ENCODE results near the gene TSPAN18. TPM values are rescaled to one million over a fixed set of nuclear protein-coding genes. Genes with fewer than 3 reads are reported as not detected.

TSPAN18 gene
- total RNA-seq, 1 experiment from 2014 or later: 1.8 TPM

GRCh38 chr11:44784851-44785250 is 58.1 kb downstream of the TSPAN18 start:
- no peaks in the 10 kb centered on the region for H3K9me3 ChIP-seq (ENCODE audit: low read length)
- DNase-seq: no peak
- H3K79me2 ChIP-seq (ENCODE audit: low read length): no peaks in the 10 kb centered on the region
- no peak overlapping the region for H3K4me3 ChIP-seq (ENCODE audit: low read length)
- no peaks in the 10 kb centered on the region for H4K20me1 ChIP-seq (ENCODE audit: insufficient read depth, low read depth, low read length)
- H3K4me2 ChIP-seq (ENCODE audit: low read depth, low read length, poor library complexity, severe bottlenecking): no peak overlapping the region
- H3K36me3 ChIP-seq (ENCODE audit: insufficient read depth, low read length): no peaks in the 10 kb centered on the region
- no peak overlapping the region for H3K9ac ChIP-seq (ENCODE audit: low read length)
- H2AFZ ChIP-seq (ENCODE audit: low read length): no peak overlapping the region
- H3K9me2 ChIP-seq (replicated peaks; ENCODE audit: insufficient read depth, low read length): no peaks in the 10 kb centered on the region
- no peak overlapping the region for H3K27ac ChIP-seq (ENCODE audit: low read length)
- H3K27me3 ChIP-seq (ENCODE audit: low read length): no peaks in the 10 kb centered on the region
- peaks cover 5% of the 10 kb centered on the region; the same call in 1 of the 2 replicates for H3K4me1 ChIP-seq (ENCODE audit: low read length)

GRCh38 chr11:44785856-44786607 is 59.3 kb downstream of the TSPAN18 start:
- Histone ChIP-seq H3K4me1 (ENCODE audit: low read length) (peaks cover 5% of the 10 kb centered on the region; the same call in 1 of the 2 replicates), H3K4me3 (ENCODE audit: low read length) (no peak overlapping the region), H3K27me3 (ENCODE audit: low read length) (no peaks in the 10 kb centered on the region), H3K9me2 (replicated peaks; ENCODE audit: insufficient read depth, low read length) (no peaks in the 10 kb centered on the region), H4K20me1 (ENCODE audit: insufficient read depth, low read depth, low read length) (no peaks in the 10 kb centered on the region), H3K4me2 (ENCODE audit: low read depth, low read length, poor library complexity, severe bottlenecking) (no peak overlapping the region), H3K27ac (ENCODE audit: low read length) (no peak overlapping the region), H3K9me3 (ENCODE audit: low read length) (no peaks in the 10 kb centered on the region), H3K9ac (ENCODE audit: low read length) (no peak overlapping the region), H3K79me2 (ENCODE audit: low read length) (no peaks in the 10 kb centered on the region), H3K36me3 (ENCODE audit: insufficient read depth, low read length) (no peaks in the 10 kb centered on the region), H2AFZ (ENCODE audit: low read length) (no peak overlapping the region)
- DNase-seq: peak; percentile 56

- Histone ChIP-seq H4K20me1 (ENCODE audit: insufficient read depth, low read depth, low read length) (no peaks in the 10 kb centered on the region), H3K9ac (ENCODE audit: low read length) (no peak overlapping the region), H3K9me3 (ENCODE audit: low read length) (no peaks in the 10 kb centered on the region), H3K27me3 (ENCODE audit: low read length) (no peaks in the 10 kb centered on the region), H3K9me2 (replicated peaks; ENCODE audit: insufficient read depth, low read length) (no peaks in the 10 kb centered on the region), H3K27ac (ENCODE audit: low read length) (no peak overlapping the region), H3K4me2 (ENCODE audit: low read depth, low read length, poor library complexity, severe bottlenecking) (no peak overlapping the region), H2AFZ (ENCODE audit: low read length) (no peak overlapping the region), H3K4me1 (ENCODE audit: low read length) (peaks cover 5% of the 10 kb centered on the region; the same call in 1 of the 2 replicates), H3K4me3 (ENCODE audit: low read length) (no peak overlapping the region), H3K36me3 (ENCODE audit: insufficient read depth, low read length) (no peaks in the 10 kb centered on the region), H3K79me2 (ENCODE audit: low read length) (no peaks in the 10 kb centered on the region)
- no peak for DNase-seq
These were observed 60.3 kb downstream of the TSPAN18 start for GRCh38 chr11:44787070-44787469.

GRCh38 chr11:44787981-44788380 is 61.2 kb downstream of the TSPAN18 start:
- H3K27me3 ChIP-seq (ENCODE audit: low read length): no peaks in the 10 kb centered on the region
- H3K27ac ChIP-seq (ENCODE audit: low read length): no peak overlapping the region
- H3K36me3 ChIP-seq (ENCODE audit: insufficient read depth, low read length): no peaks in the 10 kb centered on the region
- no peaks in the 10 kb centered on the region for H3K79me2 ChIP-seq (ENCODE audit: low read length)
- no peaks in the 10 kb centered on the region for H3K9me2 ChIP-seq (replicated peaks; ENCODE audit: insufficient read depth, low read length)
- no peaks in the 10 kb centered on the region for H3K9me3 ChIP-seq (ENCODE audit: low read length)
- H4K20me1 ChIP-seq (ENCODE audit: insufficient read depth, low read depth, low read length): no peaks in the 10 kb centered on the region
- no peak overlapping the region for H3K9ac ChIP-seq (ENCODE audit: low read length)
- peaks cover 5% of the 10 kb centered on the region; the same call in 1 of the 2 replicates for H3K4me1 ChIP-seq (ENCODE audit: low read length)
- H3K4me2 ChIP-seq (ENCODE audit: low read depth, low read length, poor library complexity, severe bottlenecking): no peak overlapping the region
- H2AFZ ChIP-seq (ENCODE audit: low read length): no peak overlapping the region
- no peak overlapping the region for H3K4me3 ChIP-seq (ENCODE audit: low read length)
- no peak for DNase-seq

- H3K9me3 ChIP-seq (ENCODE audit: low read length): no peaks in the 10 kb centered on the region
- H3K79me2 ChIP-seq (ENCODE audit: low read length): no peaks in the 10 kb centered on the region
- H3K4me1 ChIP-seq (ENCODE audit: low read length): peaks cover 5% of the 10 kb centered on the region; the same call in 1 of the 2 replicates
- no peak overlapping the region for H3K4me3 ChIP-seq (ENCODE audit: low read length)
- H3K9ac ChIP-seq (ENCODE audit: low read length): no peak overlapping the region
- no peak overlapping the region for H2AFZ ChIP-seq (ENCODE audit: low read length)
- no peaks in the 10 kb centered on the region for H3K9me2 ChIP-seq (replicated peaks; ENCODE audit: insufficient read depth, low read length)
- no peak overlapping the region for H3K4me2 ChIP-seq (ENCODE audit: low read depth, low read length, poor library complexity, severe bottlenecking)
- no peak overlapping the region for H3K27ac ChIP-seq (ENCODE audit: low read length)
- no peaks in the 10 kb centered on the region for H4K20me1 ChIP-seq (ENCODE audit: insufficient read depth, low read depth, low read length)
- H3K27me3 ChIP-seq (ENCODE audit: low read length): no peaks in the 10 kb centered on the region
- no peak for DNase-seq
- no peaks in the 10 kb centered on the region for H3K36me3 ChIP-seq (ENCODE audit: insufficient read depth, low read length)
These were observed 61.9 kb downstream of the TSPAN18 start for GRCh38 chr11:44788536-44789261.

GRCh38 chr11:44789496-44789895 is 62.7 kb downstream of the TSPAN18 start:
- Histone ChIP-seq H3K4me3 (ENCODE audit: low read length) (no peak overlapping the region), H3K9me3 (ENCODE audit: low read length) (no peaks in the 10 kb centered on the region), H3K36me3 (ENCODE audit: insufficient read depth, low read length) (no peaks in the 10 kb centered on the region), H3K9me2 (replicated peaks; ENCODE audit: insufficient read depth, low read length) (no peaks in the 10 kb centered on the region), H3K4me2 (ENCODE audit: low read depth, low read length, poor library complexity, severe bottlenecking) (no peak overlapping the region), H3K27ac (ENCODE audit: low read length) (no peak overlapping the region), H4K20me1 (ENCODE audit: insufficient read depth, low read depth, low read length) (no peaks in the 10 kb centered on the region), H3K27me3 (ENCODE audit: low read length) (no peaks in the 10 kb centered on the region), H3K9ac (ENCODE audit: low read length) (no peak overlapping the region), H3K4me1 (ENCODE audit: low read length) (peaks cover 2% of the 10 kb centered on the region; the same call in 1 of the 2 replicates), H3K79me2 (ENCODE audit: low read length) (no peaks in the 10 kb centered on the region), H2AFZ (ENCODE audit: low read length) (no peak overlapping the region)
- no peak for DNase-seq

GRCh38 chr11:44790211-44790610 is 63.4 kb downstream of the TSPAN18 start:
- no peaks in the 10 kb centered on the region for H3K79me2 ChIP-seq (ENCODE audit: low read length)

GRCh38 chr11:44791316-44791925 is 64.7 kb downstream of the TSPAN18 start:
- H3K9me3 ChIP-seq (ENCODE audit: low read length): no peaks in the 10 kb centered on the region
- no peak for DNase-seq
- no peaks in the 10 kb centered on the region for H3K36me3 ChIP-seq (ENCODE audit: insufficient read depth, low read length)
- H3K4me2 ChIP-seq (ENCODE audit: low read depth, low read length, poor library complexity, severe bottlenecking): no peak overlapping the region
- H3K4me1 ChIP-seq (ENCODE audit: low read length): no peaks in the 10 kb centered on the region
- H3K9ac ChIP-seq (ENCODE audit: low read length): no peak overlapping the region
- H3K79me2 ChIP-seq (ENCODE audit: low read length): no peaks in the 10 kb centered on the region
- H3K9me2 ChIP-seq (replicated peaks; ENCODE audit: insufficient read depth, low read length): no peaks in the 10 kb centered on the region
- no peaks in the 10 kb centered on the region for H3K27me3 ChIP-seq (ENCODE audit: low read length)
- no peak overlapping the region for H2AFZ ChIP-seq (ENCODE audit: low read length)
- H4K20me1 ChIP-seq (ENCODE audit: insufficient read depth, low read depth, low read length): no peaks in the 10 kb centered on the region
- no peak overlapping the region for H3K4me3 ChIP-seq (ENCODE audit: low read length)
- H3K27ac ChIP-seq (ENCODE audit: low read length): no peak overlapping the region

More at GRCh38 chr11:44790211-44790610, 63.4 kb downstream of the TSPAN18 start:
- Histone ChIP-seq H3K27ac (ENCODE audit: low read length) (no peak overlapping the region), H2AFZ (ENCODE audit: low read length) (no peak overlapping the region), H3K4me1 (ENCODE audit: low read length) (no peaks in the 10 kb centered on the region), H3K9me3 (ENCODE audit: low read length) (no peaks in the 10 kb centered on the region), H3K4me2 (ENCODE audit: low read depth, low read length, poor library complexity, severe bottlenecking) (no peak overlapping the region), H4K20me1 (ENCODE audit: insufficient read depth, low read depth, low read length) (no peaks in the 10 kb centered on the region), H3K9ac (ENCODE audit: low read length) (no peak overlapping the region), H3K9me2 (replicated peaks; ENCODE audit: insufficient read depth, low read length) (no peaks in the 10 kb centered on the region), H3K27me3 (ENCODE audit: low read length) (no peaks in the 10 kb centered on the region), H3K4me3 (ENCODE audit: low read length) (no peak overlapping the region), H3K36me3 (ENCODE audit: insufficient read depth, low read length) (no peaks in the 10 kb centered on the region)
- DNase-seq: no peak

Measured in Karpas-422 (cell line).